GM21528 (cell line): ENCODE results near the gene GPX2.

ENCODE experiments used
- ATAC-seq: cut with Tn5 transposase; IDR thresholded peaks from one replicate; pipeline ENCODE4 v1.9.1; 2021; ENCODE audit warnings: mild to moderate bottlenecking, moderate library complexity; ENCODE audit not compliant: unreplicated experiment, low FRiP score

Gene GPX2

DNA sequence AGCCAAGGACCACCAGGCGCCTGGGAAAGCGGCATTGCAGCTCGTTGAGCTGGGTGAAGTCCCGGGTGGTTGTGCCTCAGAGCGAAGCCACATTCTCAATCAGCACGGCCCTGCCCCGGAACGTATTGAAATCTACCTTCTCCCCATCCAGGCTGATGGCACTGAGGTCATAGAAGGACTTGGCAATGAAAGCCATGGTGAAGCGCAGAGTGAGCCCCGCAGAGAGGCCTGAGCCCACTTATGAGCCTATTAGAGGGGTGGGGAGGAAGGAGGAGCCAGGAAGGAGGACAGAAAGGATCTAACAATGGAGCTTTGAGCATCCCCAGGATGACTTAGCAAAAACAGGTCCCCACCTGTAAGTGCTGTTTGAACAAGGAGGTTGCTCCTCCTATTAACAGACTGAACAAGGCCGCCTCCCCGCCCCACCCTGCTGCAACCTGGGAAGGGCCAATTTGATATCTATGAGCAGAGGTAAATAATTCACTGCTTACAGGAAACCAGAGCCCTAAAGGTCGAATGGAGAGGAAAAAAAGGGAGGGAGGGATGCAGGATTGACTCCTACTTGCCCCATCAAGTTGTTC lies at the start of gene GPX2:
GPX2 (minus strand) TSS at position 215 of the 581 bp plus-strand sequence; CDS start at position 196, 19 bp downstream.
- ATAC-seq: no peak

DNA sequence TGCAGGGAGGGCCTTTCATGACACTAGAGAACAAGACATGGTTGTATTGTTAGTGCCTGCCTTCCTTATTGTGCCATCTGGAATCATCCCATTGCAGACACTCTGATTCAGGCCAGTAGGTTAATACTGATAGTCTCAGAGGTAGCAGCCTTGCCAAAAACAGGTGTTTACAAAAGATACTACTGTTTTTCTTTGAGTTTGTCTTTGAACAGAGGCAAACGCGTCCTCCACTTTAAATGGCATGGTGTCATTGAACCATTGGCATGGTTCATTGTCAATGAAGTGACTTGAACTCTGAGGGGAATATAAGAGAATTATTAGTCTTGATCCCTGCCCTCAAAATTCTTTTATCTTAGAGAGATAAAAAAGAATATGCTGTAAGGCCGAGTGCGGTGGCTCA lies 48.4 kb upstream of the GPX2 start:
- ATAC-seq: no peak

DNA sequence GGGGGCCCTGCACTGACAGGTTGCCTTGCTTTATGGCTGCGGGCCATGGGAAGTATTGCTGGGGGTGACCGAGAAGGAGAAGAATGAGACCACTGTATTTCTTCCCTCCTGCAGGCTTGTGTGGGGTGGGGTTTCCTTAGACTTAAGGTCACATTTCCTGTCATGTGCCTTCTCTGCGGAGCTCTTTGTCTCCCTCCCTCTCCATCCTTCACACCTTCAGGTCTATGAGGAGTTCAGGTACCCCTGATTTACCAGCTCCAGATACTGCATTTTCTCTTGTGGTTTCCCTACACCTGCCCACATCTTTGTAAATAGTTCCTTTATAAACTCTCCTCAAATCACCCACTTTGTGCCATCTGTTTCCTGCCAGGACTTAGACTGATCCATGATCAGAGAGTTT lies 47.8 kb upstream of the GPX2 start:
- ATAC-seq: no peak

DNA sequence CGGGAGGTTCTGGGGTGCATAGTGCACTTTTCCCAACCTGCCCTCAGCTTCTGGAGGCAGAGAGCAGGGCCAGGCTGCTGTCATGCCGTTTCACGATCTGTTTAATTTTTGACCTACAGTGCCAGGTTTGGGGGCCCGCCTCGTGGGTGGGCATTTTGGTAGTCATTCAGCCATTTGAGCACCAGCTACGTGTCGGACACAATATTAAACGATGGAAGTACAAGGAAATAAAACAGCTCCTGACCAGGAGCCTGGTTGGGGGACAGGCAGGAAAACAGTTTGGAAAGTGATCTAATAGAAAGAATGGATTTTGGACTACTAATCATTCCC lies 44.9 kb upstream of the GPX2 start:
- ATAC-seq: no peak

- peak; percentile 87 for ATAC-seq
Measured at GRCh38 chr14:64986648-64987437, 44.3 kb upstream of the GPX2 start, which contains the start of gene FNTB. TSS of gene FNTB (plus strand) at chr14:64986895. CDS start at chr14:64986954, 59 bp downstream.

GRCh38 chr14:64983439-64984310 lies 41.1 kb upstream of the GPX2 start:
- no peak for ATAC-seq

GRCh38 chr14:64979336-64980074 lies 37.0 kb upstream of the GPX2 start:
- no peak for ATAC-seq

DNA sequence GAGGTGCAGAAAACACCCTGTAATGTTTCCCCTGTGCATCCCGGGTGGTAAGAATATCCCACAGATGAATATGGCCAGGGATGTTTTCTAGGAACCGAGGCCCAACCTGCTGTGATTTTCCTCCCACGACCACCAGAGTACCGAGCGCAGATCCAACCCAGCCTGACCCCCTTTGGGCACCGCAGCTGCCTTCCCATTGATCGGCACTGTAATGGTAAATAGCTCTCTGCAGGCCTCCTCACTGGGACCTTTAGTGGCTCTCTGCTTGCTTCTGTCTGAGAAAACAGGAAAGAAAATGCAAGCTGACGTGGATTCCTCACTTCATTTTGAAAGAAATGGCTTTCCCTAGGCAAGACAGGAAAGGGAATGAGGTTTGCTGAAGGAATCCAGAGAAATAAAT lies 32.0 kb upstream of the GPX2 start:
- ATAC-seq: no peak

DNA sequence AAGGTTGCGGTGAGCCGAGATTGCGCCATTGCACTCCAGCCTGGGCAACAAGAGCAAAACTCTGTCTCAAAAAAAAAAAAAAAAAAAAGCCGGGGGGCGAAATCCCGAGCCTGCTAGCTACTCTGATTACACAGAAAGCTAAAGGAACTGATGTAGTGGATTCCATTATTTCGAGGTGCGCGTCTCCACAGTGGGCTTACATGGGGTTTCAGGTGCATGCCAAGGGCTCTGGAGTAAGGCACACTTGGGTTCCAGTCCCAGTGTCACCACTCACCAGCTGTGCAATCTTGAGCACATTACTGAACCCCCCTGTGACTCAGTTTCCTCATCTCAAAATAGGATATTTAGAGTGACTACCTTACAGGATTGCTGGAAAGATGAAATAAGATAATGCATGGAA lies 31.3 kb upstream of the GPX2 start:
- ATAC-seq: no peak

GRCh38 chr14:64973026-64973442 lies 30.5 kb upstream of the GPX2 start:
- no peak for ATAC-seq

GRCh38 chr14:64971943-64972791 lies 29.6 kb upstream of the GPX2 start, which contains the start of gene RAB15:
TSS of gene RAB15 (minus strand) at chr14:64972336. CDS start at chr14:64972076, 260 bp downstream.
- ATAC-seq: no peak

DNA sequence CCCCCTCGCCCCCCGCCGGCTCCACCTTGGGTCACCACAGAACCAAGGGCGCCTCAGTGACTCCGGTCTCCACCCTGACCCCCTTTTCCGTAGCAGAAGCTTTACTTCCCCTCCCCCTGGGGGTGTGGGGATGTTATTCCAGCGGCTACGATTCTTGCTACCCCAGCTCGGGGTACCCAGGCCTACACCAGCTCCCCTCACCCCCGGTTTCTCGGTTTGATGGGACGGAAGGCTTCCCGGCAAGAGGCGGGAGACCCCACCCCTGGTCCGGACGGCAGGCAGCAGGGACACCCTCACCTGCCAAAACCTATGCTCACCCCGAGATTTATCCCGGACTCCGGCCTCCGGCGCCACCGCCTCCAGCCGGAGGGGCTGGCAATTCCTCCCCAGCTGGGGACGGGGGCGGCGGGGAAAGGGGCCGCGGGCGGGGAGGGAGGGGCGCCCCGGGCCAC lies 29.0 kb upstream of the GPX2 start:
- no peak for ATAC-seq

GRCh38 chr14:64970776-64971477 lies 28.4 kb upstream of the GPX2 start:
- no peak for ATAC-seq

GRCh38 chr14:64970041-64970440 lies 27.5 kb upstream of the GPX2 start:
- ATAC-seq: no peak

- ATAC-seq: no peak
Measured at GRCh38 chr14:64968651-64969050, 26.1 kb upstream of the GPX2 start.

DNA sequence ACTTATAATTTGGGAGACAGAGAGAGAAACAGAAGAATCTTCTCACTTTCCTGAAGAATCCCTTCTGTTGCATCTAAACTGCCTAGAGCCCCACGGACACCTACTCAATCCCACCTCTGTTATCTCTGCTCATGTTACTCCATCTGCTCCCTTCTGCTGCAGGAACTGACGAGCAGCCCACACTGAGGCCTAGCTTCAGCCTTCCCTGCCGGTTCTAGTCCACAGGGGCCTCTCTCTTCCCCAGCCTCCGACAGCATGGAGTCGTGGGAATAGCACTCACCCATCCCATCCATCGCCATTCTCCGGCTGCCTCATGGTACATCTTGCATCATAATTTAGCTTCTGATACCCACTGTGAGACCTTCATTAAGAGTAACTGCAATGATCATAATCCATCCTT lies 25.6 kb upstream of the GPX2 start:
- no peak for ATAC-seq

DNA sequence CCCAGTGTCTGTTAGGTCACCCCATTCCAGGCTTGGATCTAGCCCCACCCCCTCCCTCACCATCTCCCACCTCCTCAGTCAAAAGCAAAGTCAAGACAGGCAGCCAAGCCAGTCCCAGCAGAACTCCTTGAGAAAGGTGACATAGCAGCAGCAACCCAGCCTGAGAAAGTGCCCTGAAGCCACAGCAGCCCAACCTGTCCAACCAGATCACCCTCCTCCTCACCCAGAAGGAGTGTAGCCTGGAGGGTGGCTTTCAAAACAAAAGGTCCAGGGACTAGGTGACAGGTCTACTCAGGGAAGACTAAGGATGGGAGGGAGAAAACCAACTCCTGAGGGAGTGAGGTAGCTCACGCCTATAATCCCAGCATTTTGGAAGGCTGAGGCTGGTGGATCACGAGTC lies 24.4 kb upstream of the GPX2 start:
- ATAC-seq: no peak

- no peak for ATAC-seq
Measured at GRCh38 chr14:64965356-64966000, 22.9 kb upstream of the GPX2 start.
